Breast epithelium (tissue), 4 donors: Measurements from ENCODE around the gene DZIP1. TPM values are rescaled to one million over a fixed set of nuclear protein-coding genes. Genes with fewer than 3 reads are reported as not detected.
A peak's percentile ranks its signal among the peaks of the same experiment; 100 is the strongest.

Experiments
- DNase-seq, 2 donors: peaks; one replicate each; pipeline ENCODE4 v3.0.0-alpha.2; 2019; ENCODE audit warnings: low spot score in 2 of 2
- H3K27ac ChIP-seq, 2 donors: fragments of 200-600 bp; sonication (generic) in 1 of 2; one replicate each; pipeline ENCODE4 v1.5.1; 2016 to 2019; ENCODE audit warnings: mild to moderate bottlenecking in 1 of 2
- H3K27me3 ChIP-seq, 2 donors: fragments of 200-600 bp; sonication (generic) in 1 of 2; one replicate each; pipeline versions ENCODE4 v1.5.1 to v1.6.0; 2017 to 2019; ENCODE audit warnings: control low read depth in 1 of 2, mild to moderate bottlenecking in 1 of 2
- H3K36me3 ChIP-seq: fragments of 200-600 bp; one replicate; pipeline ENCODE4 v1.5.1; 2019
- H3K4me1 ChIP-seq, 2 donors: fragments of 200-600 bp; sonication (generic); one replicate each; pipeline ENCODE4 v1.5.1; 2016 to 2019; ENCODE audit warnings: control low read depth in 1 of 2
- H3K4me3 ChIP-seq, 3 donors: fragments of 200-600 bp; sonication (generic); 1 replicate in 2 of 3; 2 replicates in 1 of 3; pipeline ENCODE4 v1.5.1; 2016 to 2019; ENCODE audit warnings: mild to moderate bottlenecking in 3 of 3, moderate library complexity in 2 of 3
- H3K9me3 ChIP-seq, 2 donors: fragments of 200-600 bp; sonication (generic) in 1 of 2; one replicate each; pipeline ENCODE4 v1.5.1; 2016 to 2019; ENCODE audit warnings: control low read depth in 1 of 2
- POLR2A ChIP-seq: fragments of 450-650 bp; IDR thresholded peaks from one replicate; pipeline ENCODE4 v1.6.1; 2016; ENCODE audit warnings: antibody characterized with exemption, mild to moderate bottlenecking, moderate library complexity
- POLR2AphosphoS5 ChIP-seq, 3 donors: sonication (generic); formaldehyde crosslinking; IDR thresholded peaks; one replicate each; pipeline ENCODE4 v1.6.1; 2017; ENCODE audit warnings: antibody characterized with exemption in 3 of 3
- intact Hi-C: fragments of 100-400 bp; cut with DNase I; formaldehyde crosslinking; loops from one replicate; pipeline ENCODE4 v1.15.1; 2023; ENCODE audit warnings: low total_unique reads
- total RNA-seq, 3 donors: library from RNA; depleted of rRNA; stranded (reverse); fragments of >200 nt; gene quantifications; one replicate each; pipeline ENCODE4 v1.1.0, GENCODE V29; 2016
- TF ChIP-seq, protein P1 (sequence below), 3 donors: fragments of 450-650 bp; IDR thresholded peaks; one replicate each; pipeline ENCODE4 v1.5.1; 2016 to 2017; ENCODE audit warnings: antibody characterized with exemption in 3 of 3, mild to moderate bottlenecking in 3 of 3, moderate library complexity in 3 of 3

DZIP1 gene
- total RNA-seq, 3 donors from 2014 or later = 10.2 to 20.3 (median 10.4) TPM

- H3K27me3 ChIP-seq = peaks cover 3 to 60% of the 10 kb centered on the region in 2 donors
- no peak for DNase-seq
- intact Hi-C loops = no loop called here
- TF ChIP-seq, protein P1, sequence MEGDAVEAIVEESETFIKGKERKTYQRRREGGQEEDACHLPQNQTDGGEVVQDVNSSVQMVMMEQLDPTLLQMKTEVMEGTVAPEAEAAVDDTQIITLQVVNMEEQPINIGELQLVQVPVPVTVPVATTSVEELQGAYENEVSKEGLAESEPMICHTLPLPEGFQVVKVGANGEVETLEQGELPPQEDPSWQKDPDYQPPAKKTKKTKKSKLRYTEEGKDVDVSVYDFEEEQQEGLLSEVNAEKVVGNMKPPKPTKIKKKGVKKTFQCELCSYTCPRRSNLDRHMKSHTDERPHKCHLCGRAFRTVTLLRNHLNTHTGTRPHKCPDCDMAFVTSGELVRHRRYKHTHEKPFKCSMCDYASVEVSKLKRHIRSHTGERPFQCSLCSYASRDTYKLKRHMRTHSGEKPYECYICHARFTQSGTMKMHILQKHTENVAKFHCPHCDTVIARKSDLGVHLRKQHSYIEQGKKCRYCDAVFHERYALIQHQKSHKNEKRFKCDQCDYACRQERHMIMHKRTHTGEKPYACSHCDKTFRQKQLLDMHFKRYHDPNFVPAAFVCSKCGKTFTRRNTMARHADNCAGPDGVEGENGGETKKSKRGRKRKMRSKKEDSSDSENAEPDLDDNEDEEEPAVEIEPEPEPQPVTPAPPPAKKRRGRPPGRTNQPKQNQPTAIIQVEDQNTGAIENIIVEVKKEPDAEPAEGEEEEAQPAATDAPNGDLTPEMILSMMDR (IDR thresholded peaks at IDR 0.05) = no peak
- TF ChIP-seq POLR2A (no peak), POLR2AphosphoS5 (IDR thresholded peaks at IDR 0.05) (no peak)
- H3K4me1 ChIP-seq = no peaks in the 10 kb centered on the region
- H3K27ac ChIP-seq = no peak within 1 kb of the TSS
- no peaks in the 10 kb centered on the region for H3K9me3 ChIP-seq
- H3K4me3 ChIP-seq = peak within 1 kb of the TSS in 2 of 3 donors; percentile 3 to 26
- peaks cover 3% of the 10 kb centered on the region for H3K36me3 ChIP-seq
Measured at GRCh38 chr13:95552539-95553441, 91.7 kb downstream of the DZIP1 start, which contains the start of gene CLDN10. TSS of gene CLDN10 (plus strand) at chr13:95552720. CDS start at chr13:95552754, 34 bp downstream.

- no peak for DNase-seq
- Histone ChIP-seq H3K36me3 (peaks cover 3% of the 10 kb centered on the region), H3K27me3 (peaks cover 3 to 61% of the 10 kb centered on the region in 2 donors), H3K4me3 (peak overlapping the region in 1 of 3 donors; percentile 26), H3K27ac (no peak overlapping the region), H3K4me1 (no peaks in the 10 kb centered on the region), H3K9me3 (no peaks in the 10 kb centered on the region)
- intact Hi-C loops = no loop called here
- TF ChIP-seq, protein P1 (IDR thresholded peaks at IDR 0.05) = no peak
- TF ChIP-seq POLR2A = no peak
- no peak for TF ChIP-seq POLR2AphosphoS5 (IDR thresholded peaks at IDR 0.05)
Measured at GRCh38 chr13:95552208-95552538, 92.3 kb downstream of the DZIP1 start.

GRCh38 chr13:95547531-95548167 is 96.9 kb downstream of the DZIP1 start:
- H3K4me1 ChIP-seq = no peaks in the 10 kb centered on the region
- TF ChIP-seq, protein P1 (IDR thresholded peaks at IDR 0.05) = no peak
- TF ChIP-seq POLR2AphosphoS5 (IDR thresholded peaks at IDR 0.05) = no peak
- TF ChIP-seq POLR2A = no peak
- DNase-seq = no peak
- no peaks in the 10 kb centered on the region for H3K36me3 ChIP-seq
- H3K27ac ChIP-seq = no peak overlapping the region
- H3K27me3 ChIP-seq = peaks cover 3 to 45% of the 10 kb centered on the region in 2 donors
- H3K9me3 ChIP-seq = no peaks in the 10 kb centered on the region
- intact Hi-C loops = no loop called here
- no peak overlapping the region for H3K4me3 ChIP-seq

DNA sequence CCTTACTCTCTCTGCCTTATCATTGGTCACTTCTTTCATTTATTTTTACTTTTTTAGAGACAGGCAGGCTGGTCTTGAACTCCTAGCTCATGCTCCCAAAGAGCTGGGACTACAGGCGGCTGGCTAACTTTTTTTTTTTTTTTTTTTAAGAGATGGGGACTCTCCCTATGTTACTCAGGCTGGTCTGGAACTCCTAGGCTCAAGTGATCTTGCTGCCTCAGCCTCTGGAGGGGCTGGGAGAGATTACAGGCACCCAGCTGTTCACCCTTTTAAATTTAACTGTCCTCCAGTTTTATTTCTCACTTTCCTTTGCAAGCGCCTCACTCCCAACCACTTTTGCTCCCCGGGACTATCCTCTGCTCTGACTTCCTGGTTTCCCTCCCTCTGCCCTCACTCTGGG is 97.6 kb downstream of the DZIP1 start:
- H3K36me3 ChIP-seq = no peaks in the 10 kb centered on the region
- no peaks in the 10 kb centered on the region for H3K4me1 ChIP-seq
- DNase-seq = no peak
- no peak overlapping the region for H3K4me3 ChIP-seq
- no peak for TF ChIP-seq POLR2A
- TF ChIP-seq POLR2AphosphoS5 (IDR thresholded peaks at IDR 0.05) = no peak
- TF ChIP-seq, protein P1 (IDR thresholded peaks at IDR 0.05) = no peak
- no peak overlapping the region for H3K27ac ChIP-seq
- H3K27me3 ChIP-seq = peaks cover 0 to 38% of the 10 kb centered on the region in 2 donors
- H3K9me3 ChIP-seq = no peaks in the 10 kb centered on the region
- intact Hi-C loops = no loop called here

DNA sequence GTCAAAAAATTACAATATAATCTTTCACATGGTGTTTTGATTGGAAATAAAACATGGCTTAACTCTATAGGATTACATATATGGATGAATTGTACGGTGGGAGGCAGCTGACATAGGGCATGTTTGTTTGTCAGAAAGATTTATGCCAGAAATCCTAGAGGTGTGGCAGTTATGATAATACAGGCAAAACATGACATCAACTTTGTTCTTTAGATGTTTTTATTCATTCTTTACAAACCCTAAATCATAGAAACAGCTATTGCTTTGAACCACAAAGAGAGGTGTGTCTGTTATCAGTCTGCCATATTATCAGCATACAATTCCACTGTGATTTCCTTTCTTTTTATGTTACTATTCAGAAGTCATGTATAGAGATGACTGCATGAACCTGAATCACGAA is 100.2 kb downstream of the DZIP1 start:
- DNase-seq = no peak
- TF ChIP-seq, protein P1 (IDR thresholded peaks at IDR 0.05) = no peak
- TF ChIP-seq POLR2AphosphoS5 (IDR thresholded peaks at IDR 0.05) = no peak
- no peak for TF ChIP-seq POLR2A
- peaks cover 0 to 21% of the 10 kb centered on the region in 2 donors for H3K27me3 ChIP-seq
- intact Hi-C loops = no loop called here
- H3K4me1 ChIP-seq = no peaks in the 10 kb centered on the region
- no peaks in the 10 kb centered on the region for H3K9me3 ChIP-seq
- no peaks in the 10 kb centered on the region for H3K36me3 ChIP-seq
- no peak overlapping the region for H3K27ac ChIP-seq
- no peak overlapping the region for H3K4me3 ChIP-seq
